Stimulated activated CD8-positive, alpha-beta memory T cell treated with anti-CD3 and anti-CD28 coated beads, Interleukin-12 subunit alpha, Interleukin-12 subunit beta, amount 100 ng/mL, for 24 hours (primary cell): ENCODE measurements around the gene VPS45.
"Not testable (repeated sequence)": the region's sequence is repeated elsewhere in the genome, so short reads cannot be mapped to it uniquely, and the experiment has no call there.

Source experiments
- DNase-seq: peaks from one replicate; pipeline ENCODE4 v3.0.0-alpha.2; 2020; ENCODE audit errors: extremely low read depth

Gene VPS45

GRCh38 chr1:150127868-150128267, 60.3 kb downstream of the VPS45 start:
- DNase-seq, result no peak

GRCh38 chr1:150132372-150132771, 64.8 kb downstream of the VPS45 start:
- no peak for DNase-seq

- no peak for DNase-seq
Observed at GRCh38 chr1:150134537-150134936, 67.0 kb downstream of the VPS45 start.

- DNase-seq, result not testable (repeated sequence)
Observed at GRCh38 chr1:150135400-150135799, 67.8 kb downstream of the VPS45 start.

- DNase-seq, result no peak
Observed at GRCh38 chr1:150138044-150138443, 70.5 kb downstream of the VPS45 start.

- DNase-seq, result no peak
Observed at GRCh38 chr1:150141452-150141851, 73.9 kb downstream of the VPS45 start.

GRCh38 chr1:150142083-150142482, 74.5 kb downstream of the VPS45 start:
- no peak for DNase-seq

GRCh38 chr1:150144606-150145005, 77.0 kb downstream of the VPS45 start:
- no peak for DNase-seq

GRCh38 chr1:150146016-150146415, 78.4 kb downstream of the VPS45 start:
- DNase-seq, result not testable (repeated sequence)

- no peak for DNase-seq
Observed at GRCh38 chr1:150146849-150147542, 79.4 kb downstream of the VPS45 start.

GRCh38 chr1:150148837-150149270, 81.3 kb downstream of the VPS45 start:
- DNase-seq, result no peak

GRCh38 chr1:150149271-150150132, 81.9 kb downstream of the VPS45 start, which contains the start of gene PLEKHO1:
Gene PLEKHO1 (plus strand): TSS chr1:150149916. CDS start chr1:150150258, 342 bp downstream.
- DNase-seq, result peak; percentile 56

GRCh38 chr1:150150133-150151021, 82.8 kb downstream of the VPS45 start:
- DNase-seq, result no peak

- DNase-seq, result peak; percentile 32
Observed at GRCh38 chr1:150151291-150152181, 84.0 kb downstream of the VPS45 start.

- DNase-seq, result no peak
Observed at GRCh38 chr1:150152182-150152536, 84.6 kb downstream of the VPS45 start.

- no peak for DNase-seq
Observed at GRCh38 chr1:150152772-150153456, 85.3 kb downstream of the VPS45 start.

- DNase-seq, result no peak
Observed at GRCh38 chr1:150154143-150154542, 86.6 kb downstream of the VPS45 start.

GRCh38 chr1:150155413-150156071, 88.0 kb downstream of the VPS45 start:
- no peak for DNase-seq

- DNase-seq, result no peak
Observed at GRCh38 chr1:150156868-150157603, 89.5 kb downstream of the VPS45 start.
